AG09309 (cell line): ENCODE results near the gene MEAK7.

Source experiments
- DNase-seq: peaks from one replicate; pipeline ENCODE4 v3.0.0-alpha.2; 2010; ENCODE audit warnings: low read depth
- H3K4me3 ChIP-seq: 2 replicates; pipeline ENCODE4 v1.5.1; 2011; ENCODE audit warnings: mild to moderate bottlenecking, low read depth, low read length, moderate library complexity; ENCODE audit not compliant: control insufficient read depth
- TF ChIP-seq, protein P1 (sequence below): IDR thresholded peaks from 2 replicates; pipeline ENCODE4 v1.5.1; 2011; ENCODE audit warnings: mild to moderate bottlenecking, low read depth, low read length, inconsistent platforms; ENCODE audit not compliant: insufficient read depth, control insufficient read depth; ENCODE audit errors: missing control alignments

MEAK7 gene

DNA sequence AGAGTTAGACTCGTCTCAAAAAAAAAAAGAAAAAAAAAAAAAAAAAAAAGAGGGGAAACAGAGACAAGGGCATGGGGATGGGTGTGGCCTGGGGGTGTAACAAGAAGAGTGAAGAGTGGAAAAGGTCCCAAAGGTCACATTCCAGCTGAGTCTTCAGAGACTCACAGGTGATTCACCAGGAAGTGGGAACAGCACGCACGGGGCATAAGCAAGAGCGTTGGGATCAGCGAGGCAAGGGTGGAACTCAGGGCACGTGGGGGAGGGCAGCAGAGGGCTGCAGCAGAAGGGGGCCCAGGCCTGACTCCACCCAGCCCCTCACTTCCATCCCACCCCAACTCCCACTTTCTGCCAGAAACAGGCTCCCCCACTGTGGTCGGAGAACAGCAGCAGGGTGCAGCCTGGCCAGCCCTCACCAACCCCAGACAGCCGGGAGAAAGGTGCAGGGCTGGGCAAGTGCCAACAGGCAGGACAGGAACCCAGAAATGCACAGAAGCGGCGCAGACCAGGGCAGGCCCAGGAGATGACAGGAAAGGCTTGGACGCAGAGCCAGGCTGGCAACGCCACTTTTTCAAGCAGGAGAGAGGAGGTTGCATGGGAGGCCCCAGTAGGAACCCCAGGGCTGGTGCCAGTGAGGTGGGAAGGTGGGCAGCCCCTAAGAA lies 3.3 kb downstream of the MEAK7 start:
- DNase-seq = no peak
- TF ChIP-seq, protein P1, sequence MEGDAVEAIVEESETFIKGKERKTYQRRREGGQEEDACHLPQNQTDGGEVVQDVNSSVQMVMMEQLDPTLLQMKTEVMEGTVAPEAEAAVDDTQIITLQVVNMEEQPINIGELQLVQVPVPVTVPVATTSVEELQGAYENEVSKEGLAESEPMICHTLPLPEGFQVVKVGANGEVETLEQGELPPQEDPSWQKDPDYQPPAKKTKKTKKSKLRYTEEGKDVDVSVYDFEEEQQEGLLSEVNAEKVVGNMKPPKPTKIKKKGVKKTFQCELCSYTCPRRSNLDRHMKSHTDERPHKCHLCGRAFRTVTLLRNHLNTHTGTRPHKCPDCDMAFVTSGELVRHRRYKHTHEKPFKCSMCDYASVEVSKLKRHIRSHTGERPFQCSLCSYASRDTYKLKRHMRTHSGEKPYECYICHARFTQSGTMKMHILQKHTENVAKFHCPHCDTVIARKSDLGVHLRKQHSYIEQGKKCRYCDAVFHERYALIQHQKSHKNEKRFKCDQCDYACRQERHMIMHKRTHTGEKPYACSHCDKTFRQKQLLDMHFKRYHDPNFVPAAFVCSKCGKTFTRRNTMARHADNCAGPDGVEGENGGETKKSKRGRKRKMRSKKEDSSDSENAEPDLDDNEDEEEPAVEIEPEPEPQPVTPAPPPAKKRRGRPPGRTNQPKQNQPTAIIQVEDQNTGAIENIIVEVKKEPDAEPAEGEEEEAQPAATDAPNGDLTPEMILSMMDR = no peak
- H3K4me3 ChIP-seq = no peak overlapping the region

DNA sequence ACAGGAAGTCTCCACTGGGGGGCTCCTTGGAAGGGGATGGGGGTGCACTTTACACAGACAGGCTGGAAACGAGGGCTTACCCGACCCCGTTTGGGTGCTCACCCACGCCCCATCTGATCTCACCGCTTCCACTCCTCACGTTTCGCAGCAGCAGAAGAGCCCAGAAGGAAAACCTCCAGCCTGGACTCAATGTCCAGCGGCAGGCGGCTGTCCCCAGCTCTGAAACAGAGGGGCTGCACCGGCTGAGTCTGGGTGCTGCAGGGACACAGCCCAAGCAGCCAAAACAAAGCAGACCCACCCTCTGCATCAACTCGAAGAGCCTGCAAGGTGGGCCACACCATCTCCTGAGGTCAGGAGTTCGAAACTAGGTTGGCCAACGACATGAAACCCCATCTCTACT lies 3.9 kb downstream of the MEAK7 start:
- TF ChIP-seq, protein P1 = no peak
- H3K4me3 ChIP-seq = no peak overlapping the region
- no peak for DNase-seq

DNA sequence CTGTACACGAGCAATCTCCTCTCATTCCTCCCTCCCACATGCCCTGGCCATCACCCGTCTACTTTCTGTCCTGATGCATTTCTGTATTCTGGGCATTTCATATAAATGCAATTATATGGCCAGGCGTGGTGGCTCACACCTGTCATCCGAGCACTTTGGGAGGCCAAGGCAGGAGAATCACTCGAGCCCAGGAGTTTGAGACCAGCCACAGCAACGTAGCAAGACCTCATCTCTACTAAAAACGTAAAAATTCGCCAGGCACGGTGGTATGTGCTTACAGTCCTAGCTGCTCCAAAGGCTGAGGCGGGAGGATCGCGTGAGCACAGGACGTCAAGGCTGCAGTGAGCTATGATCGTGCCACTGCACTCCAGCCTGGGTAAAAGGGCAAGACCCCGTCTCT lies 4.8 kb downstream of the MEAK7 start:
- TF ChIP-seq, protein P1 = no peak
- H3K4me3 ChIP-seq = no peak overlapping the region
- DNase-seq = no peak

DNA sequence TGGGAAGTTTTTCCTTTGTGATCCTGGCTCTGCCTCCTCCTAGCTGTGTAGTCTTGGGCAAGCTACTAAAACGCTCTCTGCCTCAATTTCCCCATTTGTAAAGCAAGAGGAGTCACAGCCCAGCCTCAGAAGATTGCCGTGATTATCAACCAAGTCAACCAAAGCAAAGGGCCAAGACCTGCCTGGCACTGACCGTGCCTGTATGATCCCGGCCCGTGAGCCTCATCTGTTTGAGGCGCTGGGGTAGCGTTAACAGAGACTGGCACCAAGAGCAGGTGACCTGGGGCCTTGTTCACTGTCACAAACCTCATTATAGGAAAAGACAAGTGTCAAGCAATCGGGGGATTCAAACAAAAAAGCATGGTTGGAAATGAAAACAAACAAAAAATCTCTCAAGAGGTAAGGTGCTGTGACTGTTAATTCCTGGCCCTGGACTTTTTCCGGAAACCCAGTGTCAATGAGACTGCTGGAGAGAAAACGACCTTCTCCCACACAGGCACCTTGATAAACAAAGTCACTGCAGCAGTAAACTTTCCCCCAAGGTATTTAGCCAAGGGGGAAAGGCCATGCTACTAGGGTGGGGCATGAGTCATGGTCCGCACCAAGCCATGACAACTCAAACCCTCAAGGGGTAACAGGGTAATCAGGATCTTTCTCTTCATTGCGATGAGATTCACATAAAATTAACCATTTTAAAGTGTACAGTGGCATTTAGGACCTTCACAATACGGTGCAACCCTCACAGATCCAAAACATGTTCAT lies 5.4 kb downstream of the MEAK7 start:
- DNase-seq = no peak
- TF ChIP-seq, protein P1 = no peak
- H3K4me3 ChIP-seq = no peak overlapping the region

DNA sequence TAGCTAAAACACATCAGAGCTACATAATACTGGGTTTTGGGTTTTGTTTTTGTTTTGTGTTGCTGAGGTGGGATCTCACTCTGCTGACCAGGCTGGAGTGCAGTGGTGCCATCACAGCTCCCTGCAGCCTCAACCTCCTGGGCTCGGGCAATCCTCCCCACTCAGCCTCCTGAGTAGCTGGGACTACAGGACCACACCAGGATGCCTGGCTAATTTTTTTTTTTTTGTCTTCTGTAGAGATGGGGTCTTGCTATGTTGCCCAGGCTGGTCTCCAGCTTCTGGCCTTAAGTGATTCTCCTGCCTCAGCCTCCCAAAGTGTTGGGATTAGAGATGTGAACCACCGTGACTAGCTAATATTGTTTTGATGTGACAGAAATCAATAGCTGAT lies 6.2 kb downstream of the MEAK7 start:
- no peak overlapping the region for H3K4me3 ChIP-seq
- TF ChIP-seq, protein P1 = no peak
- DNase-seq = no peak

DNA sequence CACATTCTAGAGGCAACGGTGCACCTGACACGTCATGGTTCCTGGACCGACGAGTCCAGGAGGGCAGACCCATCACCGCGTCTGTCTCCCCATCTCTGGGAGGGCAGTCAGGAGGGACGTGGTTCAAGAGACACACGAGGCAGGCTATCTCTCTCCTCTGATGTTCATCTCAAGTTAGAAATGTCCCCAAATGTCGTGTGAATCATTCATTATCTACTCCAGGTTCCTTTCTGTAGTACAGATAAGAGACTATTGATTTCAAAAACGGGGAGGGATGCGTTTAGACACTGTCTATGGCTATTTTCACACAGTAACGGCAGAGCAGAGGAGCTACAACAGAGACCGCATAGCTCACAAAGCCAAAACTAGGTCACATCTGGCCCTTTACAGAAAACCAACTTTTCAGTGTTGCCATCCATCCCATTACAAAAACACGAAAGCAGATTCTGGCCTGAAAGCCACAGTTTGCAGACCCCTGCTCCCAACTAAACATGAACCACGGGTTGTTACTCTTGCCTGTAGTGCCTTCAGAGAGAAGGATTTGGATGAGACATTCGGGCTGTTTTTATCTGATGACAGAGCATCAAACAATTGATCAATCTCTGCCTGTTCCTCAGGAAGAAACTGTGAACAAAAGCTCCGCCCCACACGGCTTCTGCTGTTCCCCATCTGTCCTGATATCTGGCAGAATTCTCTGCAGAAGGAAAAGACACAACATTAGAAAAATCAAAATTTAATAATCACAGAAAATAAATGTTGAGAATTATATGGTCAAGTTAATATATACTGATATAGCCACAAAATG lies 6.8 kb downstream of the MEAK7 start:
- H3K4me3 ChIP-seq = no peak overlapping the region
- TF ChIP-seq, protein P1 = no peak
- DNase-seq = no peak
